OCI-LY7 (cell line): ENCODE measurements around the gene LOXHD1.

Experiments
- EZH2phosphoT487 ChIP-seq: fragments of 200-600 bp; sonication (generic); IDR thresholded peaks from 2 replicates; pipeline ENCODE4 v1.6.1; 2018; ENCODE audit warnings: low read depth, borderline replicate concordance, mild to moderate bottlenecking, mixed run types, antibody characterized with exemption, low read length, moderate library complexity, mixed read lengths
- TF ChIP-seq, protein P1 (sequence below): fragments of 200-600 bp; sonication (generic); conservative IDR thresholded peaks from 2 replicates; pipeline ENCODE4 v1.5.1; 2014; ENCODE audit warnings: mild to moderate bottlenecking, antibody characterized with exemption, low read length, moderate library complexity, mixed read lengths

DNA sequence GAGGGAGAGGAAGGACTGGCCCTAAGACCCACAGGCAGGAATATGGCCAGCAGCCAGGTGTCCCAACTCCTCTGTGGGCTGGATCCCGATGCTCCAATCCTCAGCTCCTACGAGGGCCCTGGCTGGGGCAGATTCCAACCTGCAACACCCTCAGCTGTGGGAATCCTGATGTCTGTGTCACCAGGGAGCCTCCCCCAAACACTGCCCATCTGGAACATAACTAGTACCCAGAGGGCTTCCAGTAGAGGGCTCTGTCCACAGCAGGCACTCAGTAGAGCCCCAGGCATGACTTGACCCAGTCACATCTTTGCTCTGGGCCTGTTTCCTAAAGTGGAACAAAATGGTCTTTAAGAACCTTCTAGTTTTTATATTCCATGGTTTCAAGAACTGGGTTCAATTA, 20.6 kb upstream of the LOXHD1 start:
- TF ChIP-seq, protein P1, sequence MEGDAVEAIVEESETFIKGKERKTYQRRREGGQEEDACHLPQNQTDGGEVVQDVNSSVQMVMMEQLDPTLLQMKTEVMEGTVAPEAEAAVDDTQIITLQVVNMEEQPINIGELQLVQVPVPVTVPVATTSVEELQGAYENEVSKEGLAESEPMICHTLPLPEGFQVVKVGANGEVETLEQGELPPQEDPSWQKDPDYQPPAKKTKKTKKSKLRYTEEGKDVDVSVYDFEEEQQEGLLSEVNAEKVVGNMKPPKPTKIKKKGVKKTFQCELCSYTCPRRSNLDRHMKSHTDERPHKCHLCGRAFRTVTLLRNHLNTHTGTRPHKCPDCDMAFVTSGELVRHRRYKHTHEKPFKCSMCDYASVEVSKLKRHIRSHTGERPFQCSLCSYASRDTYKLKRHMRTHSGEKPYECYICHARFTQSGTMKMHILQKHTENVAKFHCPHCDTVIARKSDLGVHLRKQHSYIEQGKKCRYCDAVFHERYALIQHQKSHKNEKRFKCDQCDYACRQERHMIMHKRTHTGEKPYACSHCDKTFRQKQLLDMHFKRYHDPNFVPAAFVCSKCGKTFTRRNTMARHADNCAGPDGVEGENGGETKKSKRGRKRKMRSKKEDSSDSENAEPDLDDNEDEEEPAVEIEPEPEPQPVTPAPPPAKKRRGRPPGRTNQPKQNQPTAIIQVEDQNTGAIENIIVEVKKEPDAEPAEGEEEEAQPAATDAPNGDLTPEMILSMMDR, result peak; percentile 43
- no peak for TF ChIP-seq EZH2phosphoT487
